ENCODE data around the gene PCK2. TPM values are rescaled to one million over a fixed set of nuclear protein-coding genes. Genes with fewer than 3 reads are reported as not detected.

The PCK2 gene
- total and polyA plus RNA-seq, 12 donors = 4.4 to 37.0 (median 17.8) TPM

GRCh38 chr14:24079491-24080141 is 14.5 kb upstream of the PCK2 start:
- intact Hi-C loops (cut with DNase I) = loop anchor here in 1 of 2 donors (10.0 kb wide), 1 partner anchor 105 kb away; no protein-coding TSS in a partner anchor
- Histone ChIP-seq H3K27me3 (no peaks in the 10 kb centered on the region), H3K27ac (peak overlapping the region in 1 of 5 donors; percentile 26), H3K36me3 (replicated peaks in 1 of 2) (no peaks in the 10 kb centered on the region), H3K9me3 (replicated peaks in 1 of 3) (no peaks in the 10 kb centered on the region), H3K4me3 (no peak overlapping the region), H3K4me1 (replicated peaks in 1 of 2) (no peaks in the 10 kb centered on the region)
- WGBS, 4 donors = 86 to 95% (median 94%) methylated on average over 8 to 9 of the region's 9 CpGs
- peak in 1 of 7 donors; percentile 86 for DNase-seq
- no peak for TF ChIP-seq CTCF (IDR thresholded peaks at IDR 0.05)
- TF ChIP-seq POLR2A (IDR thresholded peaks at IDR 0.05) = no peak

GRCh38 chr14:24080142-24080530 is 14.0 kb upstream of the PCK2 start:
- H3K4me1 ChIP-seq (replicated peaks in 1 of 2) = no peaks in the 10 kb centered on the region
- no peaks in the 10 kb centered on the region for H3K27me3 ChIP-seq
- intact Hi-C loops (cut with DNase I) = loop anchor here in 1 of 2 donors (10.0 kb wide), 1 partner anchor 105 kb away; no protein-coding TSS in a partner anchor
- 73 to 85% (median 84%) methylated on average over 5 to 6 of the region's 6 CpGs for WGBS, 4 donors
- no peak overlapping the region for H3K27ac ChIP-seq
- TF ChIP-seq POLR2A (IDR thresholded peaks at IDR 0.05) = no peak
- TF ChIP-seq CTCF (IDR thresholded peaks at IDR 0.05) = no peak
- no peak overlapping the region for H3K4me3 ChIP-seq
- H3K36me3 ChIP-seq (replicated peaks in 1 of 2) = no peaks in the 10 kb centered on the region
- DNase-seq = no peak
- H3K9me3 ChIP-seq (replicated peaks in 1 of 3) = no peaks in the 10 kb centered on the region

- intact Hi-C loops (cut with DNase I) = loop anchor here in 1 of 2 donors (10.0 kb wide), 1 partner anchor 106 kb away; no protein-coding TSS in a partner anchor
- TF ChIP-seq CTCF (IDR thresholded peaks at IDR 0.05) (no peak), POLR2A (IDR thresholded peaks at IDR 0.05) (peak in 1 of 2 donors; percentile 28)
- Histone ChIP-seq H3K9me3 (replicated peaks in 1 of 3) (no peaks in the 10 kb centered on the region), H3K4me3 (peak overlapping the region; percentile 43 to 76 (median 46)), H3K36me3 (replicated peaks in 1 of 2) (no peaks in the 10 kb centered on the region), H3K27me3 (no peaks in the 10 kb centered on the region), H3K4me1 (replicated peaks in 1 of 2) (no peaks in the 10 kb centered on the region), H3K27ac (peak overlapping the region in 2 of 5 donors; percentile 50 to 56)
- DNase-seq = peak in 6 of 7 donors; percentile 44 to 77 (median 49)
- 0 to 1% (median 0%) methylated on average over 1 to 74 of the region's 74 CpGs for WGBS, 4 donors
Measured at GRCh38 chr14:24080888-24081738, 13.0 kb upstream of the PCK2 start.

- H3K36me3 ChIP-seq (replicated peaks in 1 of 2) = no peaks in the 10 kb centered on the region
- intact Hi-C loops (cut with DNase I) = loop anchor here in 1 of 2 donors (10.0 kb wide), 1 partner anchor 107 kb away; no protein-coding TSS in a partner anchor
- no peaks in the 10 kb centered on the region for H3K4me1 ChIP-seq (replicated peaks in 1 of 2)
- no peaks in the 10 kb centered on the region for H3K27me3 ChIP-seq
- H3K4me3 ChIP-seq = peak overlapping the region in 2 of 4 donors; percentile 43 to 76
- H3K27ac ChIP-seq = peak overlapping the region in 2 of 5 donors; percentile 50 to 56
- WGBS, 4 donors = 39 to 66% (median 43%) methylated on average over 12 to 26 of the region's 26 CpGs
- no peak for DNase-seq
- H3K9me3 ChIP-seq (replicated peaks in 1 of 3) = no peaks in the 10 kb centered on the region
- TF ChIP-seq CTCF (IDR thresholded peaks at IDR 0.05) (no peak), POLR2A (IDR thresholded peaks at IDR 0.05) (no peak)
Measured at GRCh38 chr14:24081739-24082211, 12.3 kb upstream of the PCK2 start.

All from adrenal gland (tissue), 12 donors.